Urothelium cell line (cell line): ENCODE results near the gene WFIKKN2.

ENCODE experiments used
- DNase-seq: peaks from one replicate; pipeline ENCODE4 v3.0.0; 2011; ENCODE audit warnings: low spot score, mixed read lengths
- FAIRE-seq: peaks from 2 replicates; lab custom pipeline; 2011; peaks lifted over from hg19 to GRCh38; lab: Jason Lieb, UNC

Gene WFIKKN2

DNA sequence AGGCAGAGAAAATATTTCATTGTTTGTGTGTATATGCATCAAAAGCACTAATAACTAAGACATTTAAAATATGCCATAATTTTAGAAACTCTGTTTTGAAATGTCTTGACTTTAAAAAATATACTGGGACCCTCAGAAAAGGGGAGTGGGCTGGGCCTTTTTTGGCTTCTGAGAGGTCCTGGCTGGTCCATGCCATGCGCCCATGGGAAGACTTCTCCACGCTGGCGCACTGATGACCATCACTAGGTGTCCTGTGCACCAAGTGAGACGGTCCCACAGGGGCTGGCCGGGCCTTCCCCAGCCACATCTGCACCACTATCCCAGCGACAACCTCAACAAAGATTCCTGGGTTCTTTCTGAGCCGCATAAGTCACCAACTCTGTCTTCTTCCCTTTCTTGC lies 27.0 kb upstream of the WFIKKN2 start:
- no peak for FAIRE-seq
- no peak for DNase-seq

- no peak for FAIRE-seq
- DNase-seq = no peak
Observed at GRCh38 chr17:50808888-50809287, 26.5 kb upstream of the WFIKKN2 start.

- DNase-seq = no peak
- no peak for FAIRE-seq
Observed at GRCh38 chr17:50813583-50813982, 21.8 kb upstream of the WFIKKN2 start.

- no peak for DNase-seq
- FAIRE-seq = no peak
Observed at GRCh38 chr17:50815400-50815799, 20.0 kb upstream of the WFIKKN2 start.

DNA sequence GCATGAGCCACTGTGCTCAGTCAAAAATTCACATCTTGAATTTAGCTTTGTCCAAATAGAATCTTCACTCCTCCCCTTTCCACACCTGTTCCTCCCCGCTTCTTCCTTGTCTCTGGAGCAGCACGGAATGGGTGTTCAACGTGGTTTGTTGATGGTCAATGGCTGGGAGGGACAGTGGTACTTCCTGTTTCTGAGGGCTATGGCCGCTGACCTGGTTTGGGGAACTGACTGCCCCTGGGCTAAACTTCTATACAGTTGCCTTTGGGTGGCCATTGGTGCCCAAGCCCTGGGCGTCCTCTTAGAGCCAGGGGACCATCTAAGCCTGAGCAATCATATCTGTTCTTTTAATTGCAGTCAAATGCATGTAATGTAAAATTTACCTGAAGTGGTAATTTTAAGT lies 19.1 kb upstream of the WFIKKN2 start:
- FAIRE-seq = no peak
- no peak for DNase-seq

GRCh38 chr17:50816771-50817751 lies 18.3 kb upstream of the WFIKKN2 start:
- DNase-seq (peak; percentile 48), FAIRE-seq (no peak)

DNA sequence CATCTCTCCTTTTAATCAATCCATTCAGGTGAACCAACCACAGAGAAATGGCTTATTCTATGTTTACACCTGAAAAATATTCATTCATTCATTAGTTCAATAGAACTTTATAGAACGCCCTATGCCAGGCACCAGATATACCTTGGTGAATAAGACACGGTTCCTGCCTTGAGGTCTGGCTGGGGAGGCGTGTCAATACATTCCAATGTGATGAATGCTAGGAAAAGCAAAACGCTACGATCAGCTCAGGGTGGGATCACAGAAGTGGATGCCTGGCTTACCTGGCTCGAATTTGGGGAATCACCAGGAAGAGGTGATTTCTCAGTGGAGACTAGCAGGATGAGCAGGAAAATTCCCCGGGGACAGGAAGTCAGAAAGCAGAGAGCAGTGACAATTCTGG lies 17.5 kb upstream of the WFIKKN2 start:
- DNase-seq (peak; percentile 80), FAIRE-seq (peak; percentile 89)

DNA sequence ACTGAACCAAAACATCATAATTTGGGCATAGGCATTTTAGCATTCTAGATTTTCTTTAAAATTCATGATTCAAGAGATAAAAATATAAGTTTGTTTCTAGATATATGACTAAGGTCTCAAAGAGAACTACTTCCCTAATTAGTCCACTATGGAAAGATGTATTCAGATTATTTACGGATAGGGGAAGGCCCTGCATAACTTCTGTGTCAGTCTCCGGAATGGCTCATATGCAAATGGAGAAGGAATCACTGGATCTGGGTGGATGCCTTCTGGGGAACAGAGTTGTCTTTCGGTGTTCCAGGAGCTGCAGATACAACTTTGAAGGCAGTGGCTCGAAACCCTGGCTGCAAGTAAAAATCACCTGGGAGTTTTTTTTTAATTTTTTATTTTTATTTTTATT lies 17.1 kb upstream of the WFIKKN2 start:
- FAIRE-seq = no peak

DNA sequence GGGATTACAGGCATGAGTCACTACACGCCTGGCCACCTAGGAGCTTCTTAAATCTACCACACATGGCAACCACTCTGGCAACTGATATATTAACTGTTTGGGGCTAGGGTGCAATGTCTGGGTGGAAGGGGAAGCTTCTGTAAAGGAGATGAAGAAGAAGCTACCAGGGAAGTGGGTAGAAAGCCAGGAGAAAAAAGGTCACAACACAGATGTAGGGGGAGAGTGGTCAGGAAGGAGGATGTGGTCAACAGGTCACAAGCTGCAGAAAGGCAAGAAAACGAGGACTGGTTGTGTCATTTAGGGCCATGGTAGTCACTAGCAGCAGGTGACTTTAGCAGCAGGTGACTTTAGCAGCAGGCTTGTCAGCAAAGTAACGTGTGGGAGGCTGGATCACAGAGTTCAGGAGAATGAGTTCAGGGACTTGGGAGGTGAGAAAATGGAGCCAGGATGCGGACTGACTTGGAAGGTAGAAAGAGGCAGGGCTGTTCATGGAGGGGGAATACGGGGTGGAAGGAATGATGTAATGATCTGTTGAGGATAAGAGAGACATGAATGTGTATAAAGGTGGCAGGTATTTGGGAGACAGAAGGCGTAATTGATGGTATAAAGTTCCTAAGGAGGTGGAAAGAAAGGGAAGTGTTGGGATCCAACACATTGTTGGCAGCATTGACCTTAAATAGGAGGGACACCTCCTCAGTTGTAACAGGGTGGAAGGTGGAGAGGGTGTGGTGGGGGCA lies 16.3 kb upstream of the WFIKKN2 start:
- DNase-seq (no peak), FAIRE-seq (no peak)

More for the DNA sequence above, 17.1 kb upstream of the WFIKKN2 start:
- DNase-seq = no peak

DNA sequence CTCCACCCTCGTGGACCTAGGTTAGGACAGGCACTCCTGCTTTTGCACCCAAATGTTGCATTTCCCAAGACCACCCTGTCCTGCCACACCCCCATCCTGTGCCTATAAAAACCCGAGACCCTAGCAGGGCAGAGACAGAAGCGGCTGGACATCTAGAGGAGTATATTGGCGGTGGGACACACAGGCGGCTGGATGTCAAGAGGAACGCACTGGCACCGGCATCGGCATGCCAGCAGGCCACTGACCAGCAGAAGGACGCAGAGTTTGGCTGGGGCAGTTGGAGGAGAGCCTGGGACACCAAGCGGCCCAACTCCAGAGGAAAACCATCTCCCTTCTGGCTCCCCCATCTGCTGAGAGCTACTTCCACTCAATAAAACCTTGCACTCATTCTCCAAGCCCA lies 14.7 kb upstream of the WFIKKN2 start:
- no peak for DNase-seq

GRCh38 chr17:50822550-50822949 lies 12.8 kb upstream of the WFIKKN2 start:
- no peak for FAIRE-seq
- DNase-seq = no peak

More for the DNA sequence above, 14.7 kb upstream of the WFIKKN2 start:
- no peak for FAIRE-seq

- DNase-seq (no peak), FAIRE-seq (no peak)
Observed at GRCh38 chr17:50824429-50824828, 11.0 kb upstream of the WFIKKN2 start.

DNA sequence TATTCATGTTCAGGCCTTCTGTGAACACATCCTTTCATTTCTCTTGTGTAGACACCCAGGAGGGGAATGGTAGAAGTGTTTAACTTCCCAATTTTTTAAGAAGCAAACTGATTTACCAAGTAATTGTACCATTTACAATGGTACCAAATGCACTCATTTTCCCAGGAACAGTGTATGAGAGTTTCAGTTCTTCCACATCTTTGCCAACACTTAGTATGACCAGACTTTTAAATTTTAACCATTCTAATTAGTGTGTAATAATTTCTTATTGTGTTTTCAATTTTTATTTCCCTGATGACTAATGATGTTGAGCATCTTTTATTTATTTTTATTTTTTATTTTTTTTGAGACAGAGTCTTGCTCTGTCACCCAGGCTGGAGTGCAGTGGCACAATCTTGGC lies 10.2 kb upstream of the WFIKKN2 start:
- no peak for FAIRE-seq
- no peak for DNase-seq

DNA sequence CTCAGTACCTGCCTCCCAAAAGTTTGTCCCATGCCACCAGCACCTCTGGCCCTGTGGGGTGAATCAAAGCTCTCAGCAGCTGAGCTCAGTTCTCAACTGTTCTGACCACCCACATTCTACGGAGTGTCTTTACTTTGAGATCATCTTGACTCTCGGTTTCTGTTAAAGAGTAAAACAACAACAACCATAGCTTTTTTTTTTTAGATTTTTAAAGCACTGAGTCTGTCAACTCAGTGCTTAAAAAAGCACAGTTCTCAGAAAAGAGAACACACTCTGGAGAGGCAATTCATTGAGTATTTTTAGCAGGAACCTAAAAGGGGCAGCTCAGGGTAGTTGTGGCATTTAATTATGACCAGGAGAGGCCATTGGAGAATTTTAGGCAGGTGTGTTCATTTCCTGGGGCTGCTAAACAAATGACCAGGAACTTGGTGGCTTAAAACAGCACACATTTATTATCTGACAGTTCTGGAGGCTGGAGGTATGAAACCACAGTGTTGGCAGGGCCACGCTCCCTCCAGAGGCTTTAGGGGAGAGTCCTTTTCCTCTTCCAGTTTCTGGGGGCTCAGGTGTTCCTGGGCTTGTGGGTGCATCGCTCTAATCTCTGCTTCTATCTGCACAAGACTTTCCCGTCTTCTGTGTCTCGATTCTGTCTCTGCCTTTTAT lies 6.7 kb upstream of the WFIKKN2 start:
- DNase-seq (no peak), FAIRE-seq (no peak)

- DNase-seq (no peak), FAIRE-seq (no peak)
Observed at GRCh38 chr17:50829332-50829731, 6.1 kb upstream of the WFIKKN2 start.

GRCh38 chr17:50830352-50830751 lies 5.0 kb upstream of the WFIKKN2 start:
- no peak for DNase-seq
- FAIRE-seq = no peak

- no peak for DNase-seq
- FAIRE-seq = no peak
Observed at GRCh38 chr17:50830994-50831393, 4.4 kb upstream of the WFIKKN2 start.

DNA sequence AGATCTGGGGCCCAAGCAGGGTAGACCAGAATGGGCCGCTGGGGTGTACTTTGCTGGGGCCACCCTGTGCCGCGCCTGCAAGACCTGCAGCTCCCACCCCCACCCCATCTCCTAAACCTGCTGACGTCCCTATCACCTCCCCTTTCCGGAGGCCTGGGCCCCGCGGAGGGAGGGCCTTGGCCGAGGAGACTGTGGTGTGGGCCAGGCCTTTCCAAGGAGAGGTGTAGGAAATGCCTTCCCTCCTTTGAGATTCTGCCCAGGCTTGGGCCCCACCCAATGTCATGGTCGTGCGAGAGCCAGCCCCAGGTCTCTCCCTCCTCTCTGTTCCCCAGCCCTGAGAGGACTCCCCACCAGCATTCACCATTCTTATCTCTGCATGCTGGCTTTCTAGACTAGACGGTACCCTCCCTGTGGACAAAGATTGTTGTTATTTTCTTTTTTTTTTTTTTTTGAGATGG lies 3.9 kb upstream of the WFIKKN2 start:
- no peak for FAIRE-seq
- DNase-seq = no peak

DNA sequence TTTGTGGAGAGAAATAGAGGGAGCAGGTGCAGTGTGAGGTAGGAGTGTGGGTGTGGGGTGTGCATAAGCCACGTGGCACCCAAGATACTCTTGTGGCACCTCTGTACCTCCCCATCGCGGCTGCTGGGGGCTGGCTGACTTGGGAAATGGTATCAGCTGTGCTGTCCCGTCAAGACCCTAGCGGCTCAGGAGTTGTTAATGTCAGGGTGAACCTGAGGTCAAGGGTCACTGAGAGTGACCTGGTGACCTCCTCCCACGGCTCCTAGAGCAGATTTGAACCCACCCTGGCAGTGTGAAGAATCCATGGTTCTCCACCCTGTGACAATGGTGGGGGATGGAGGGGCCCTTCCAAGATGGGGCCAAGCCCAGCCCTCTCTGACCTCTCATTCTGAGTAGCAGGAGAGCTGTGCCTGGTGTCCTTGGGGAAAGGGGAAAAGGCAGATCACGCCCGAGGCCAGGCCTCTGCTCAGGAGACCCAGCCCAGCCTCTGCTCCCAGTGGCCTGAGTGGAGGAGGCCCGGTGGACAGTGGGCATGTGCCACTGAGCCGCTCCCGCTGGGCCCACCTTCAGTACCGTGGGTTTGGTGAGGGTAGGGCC lies 3.0 kb upstream of the WFIKKN2 start:
- no peak for FAIRE-seq
- no peak for DNase-seq

- DNase-seq = no peak
- no peak for FAIRE-seq
Observed at GRCh38 chr17:50832864-50833381, 2.5 kb upstream of the WFIKKN2 start.
